GM21360 (cell line): ENCODE data around the gene NTF4.
"Not testable (repeated sequence)": the region's sequence is repeated elsewhere in the genome, so short reads cannot be mapped to it uniquely, and the experiment has no call there.

ENCODE experiments used
- ATAC-seq: cut with Tn5 transposase; IDR thresholded peaks from one replicate; pipeline ENCODE4 v1.9.1; 2021; ENCODE audit warnings: mild to moderate bottlenecking, moderate library complexity; ENCODE audit not compliant: unreplicated experiment

The NTF4 gene

GRCh38 chr19:49057636-49058234, 6.9 kb downstream of the NTF4 start, which contains the start of gene CGB7:
Gene CGB7, minus strand, starts transcription at chr19:49057749. Its CDS starts 2,374 bp downstream, at chr19:49055375.
- no peak for ATAC-seq

- not testable (repeated sequence) for ATAC-seq
These were observed 7.6 kb downstream of the NTF4 start for GRCh38 chr19:49056902-49057596.

GRCh38 chr19:49056101-49056901, 8.3 kb downstream of the NTF4 start:
- no peak for ATAC-seq

DNA sequence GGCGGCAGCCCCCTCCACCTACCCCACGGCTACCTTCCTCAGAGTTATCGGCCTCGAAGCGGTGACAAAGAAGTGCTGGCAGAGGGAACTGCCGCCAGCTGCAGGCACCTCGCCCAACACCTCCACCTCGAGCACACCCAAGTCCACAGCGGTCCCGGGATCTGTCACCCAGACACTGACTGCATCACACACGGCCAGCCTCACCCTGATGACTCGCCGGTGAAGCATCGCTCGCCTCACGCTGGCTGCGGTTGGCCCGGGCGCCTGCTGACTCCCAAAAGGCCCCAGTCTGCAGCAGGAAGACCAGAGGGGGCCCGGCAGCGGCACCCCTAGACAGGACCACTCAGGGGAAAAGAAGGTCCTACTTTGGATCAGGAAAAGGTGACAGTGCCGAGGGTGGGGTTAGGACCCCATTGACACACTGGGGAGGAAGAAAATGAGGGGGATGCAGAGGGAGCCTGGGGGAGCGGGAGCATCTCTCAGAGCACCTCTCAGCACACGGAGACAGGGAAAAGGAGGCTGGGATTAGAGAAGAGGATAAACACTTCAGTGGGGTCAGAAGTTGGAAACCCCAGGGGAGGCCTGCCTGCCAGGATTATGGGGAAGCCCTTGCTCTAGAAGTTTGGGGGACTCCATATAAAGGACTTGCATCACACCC, 14.1 kb downstream of the NTF4 start:
- ATAC-seq: not testable (repeated sequence)

DNA sequence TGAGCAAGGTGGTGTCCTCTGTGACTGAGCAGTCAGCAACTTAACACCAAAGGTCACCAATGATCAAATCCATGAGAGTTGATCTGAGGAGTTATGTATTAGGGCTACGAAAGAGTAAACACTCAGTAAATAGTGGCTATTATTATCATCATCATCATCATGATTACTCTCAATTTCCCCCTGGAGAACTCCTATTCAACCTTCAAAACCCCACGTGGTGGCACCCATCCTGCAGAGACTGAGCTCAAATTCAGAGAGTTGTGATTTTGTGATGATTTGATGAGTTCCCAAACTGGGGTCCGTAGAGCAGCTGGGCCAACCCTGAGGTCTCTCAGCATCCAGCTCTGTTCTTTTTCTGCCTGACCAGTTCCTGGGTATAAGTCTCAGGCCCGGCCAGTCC, 14.8 kb downstream of the NTF4 start:
- not testable (repeated sequence) for ATAC-seq

GRCh38 chr19:49049011-49049410, 15.6 kb downstream of the NTF4 start, which contains the start of gene CGB8:
Gene CGB8, minus strand, starts transcription at chr19:49049111. Its CDS starts 372 bp downstream, at chr19:49048739.
- not testable (repeated sequence) for ATAC-seq

GRCh38 chr19:49043548-49043947, 21.1 kb downstream of the NTF4 start, which contains the start of gene CGB5:
Gene CGB5, plus strand, starts transcription at chr19:49043848. Its CDS starts 362 bp downstream, at chr19:49044210.
- ATAC-seq: not testable (repeated sequence)

GRCh38 chr19:49042666-49043065, 22.0 kb downstream of the NTF4 start:
- ATAC-seq: not testable (repeated sequence)

DNA sequence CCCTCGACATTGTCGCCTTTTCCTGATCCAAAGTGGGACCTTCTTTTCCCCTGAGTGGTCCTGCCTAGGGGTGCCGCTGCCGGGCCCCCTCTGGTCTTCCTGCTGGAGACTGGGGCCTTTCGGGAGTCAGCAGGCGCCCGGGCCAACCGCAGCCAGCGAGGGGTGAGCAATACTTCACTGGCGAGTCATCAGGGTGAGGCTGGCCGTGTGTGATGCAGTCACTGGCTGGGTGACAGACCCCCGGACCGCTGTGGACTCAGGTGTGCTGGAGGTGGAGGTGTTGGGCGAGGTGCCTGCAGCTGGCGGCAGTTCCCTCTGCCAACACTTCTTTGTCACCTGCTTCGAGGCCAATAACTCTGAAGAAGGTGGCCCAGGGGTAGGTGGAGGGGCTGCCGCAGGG, 22.4 kb downstream of the NTF4 start:
- ATAC-seq: no peak

- ATAC-seq: not testable (repeated sequence)
These were observed 24.9 kb downstream of the NTF4 start for GRCh38 chr19:49039736-49040135.

DNA sequence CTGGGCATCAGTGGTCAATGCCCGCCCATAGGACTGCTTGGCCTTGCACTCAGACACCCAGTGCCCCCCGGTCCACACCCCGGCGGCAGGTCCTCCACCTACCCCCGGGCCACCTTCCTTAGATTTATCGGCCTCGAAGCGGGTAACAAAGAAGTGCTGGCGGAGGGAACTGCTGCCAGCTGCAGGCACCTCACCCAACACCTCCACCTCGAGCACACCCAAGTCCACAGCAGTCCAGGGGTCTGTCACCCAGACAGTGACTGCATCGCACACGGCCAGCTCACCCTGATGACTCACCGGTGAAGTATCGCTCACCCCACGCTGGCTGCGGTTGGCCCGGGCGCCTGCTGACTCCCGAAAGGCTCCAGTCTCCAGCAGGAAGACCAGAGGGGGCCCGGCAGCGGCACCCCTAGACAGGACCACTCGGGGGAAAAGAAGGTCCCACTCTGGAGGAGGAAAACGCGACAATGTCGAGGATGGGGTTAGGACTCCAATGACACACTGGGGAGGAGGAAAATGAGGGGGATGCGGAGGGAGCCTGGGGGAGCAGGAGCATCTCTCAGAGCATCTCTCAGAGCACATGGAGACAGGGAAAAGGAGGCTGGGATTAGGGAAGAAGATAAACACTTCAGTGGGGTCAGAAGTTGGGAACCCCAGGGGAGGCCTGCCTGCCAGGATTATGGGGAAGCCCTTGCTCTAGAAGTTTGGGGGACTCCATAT, 25.9 kb downstream of the NTF4 start:
- ATAC-seq: not testable (repeated sequence)

DNA sequence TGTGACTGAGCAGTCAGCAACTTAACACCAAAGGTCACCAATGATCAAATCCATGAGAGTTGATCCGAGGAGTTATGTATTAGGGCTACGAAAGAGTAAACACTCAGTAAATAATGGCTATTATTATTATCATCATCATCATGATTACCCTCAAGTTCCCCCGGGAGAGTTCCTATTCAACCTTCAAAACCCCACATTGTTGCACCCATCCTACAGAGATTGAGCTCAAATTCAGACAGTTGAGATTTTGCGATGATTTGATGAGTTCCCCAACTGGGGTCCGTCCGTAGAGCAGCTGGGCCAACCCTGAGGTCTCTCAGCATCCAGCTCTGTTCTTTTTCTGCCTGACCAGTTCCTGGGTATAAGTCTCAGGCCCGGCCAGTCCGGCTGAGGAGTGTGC, 26.5 kb downstream of the NTF4 start:
- not testable (repeated sequence) for ATAC-seq

- ATAC-seq: not testable (repeated sequence)
These were observed 27.8 kb downstream of the NTF4 start, which contains the start of gene CGB1 for GRCh38 chr19:49036815-49037214. Gene CGB1, minus strand, starts transcription at chr19:49036895. Its CDS starts 184 bp downstream, at chr19:49036711.

DNA sequence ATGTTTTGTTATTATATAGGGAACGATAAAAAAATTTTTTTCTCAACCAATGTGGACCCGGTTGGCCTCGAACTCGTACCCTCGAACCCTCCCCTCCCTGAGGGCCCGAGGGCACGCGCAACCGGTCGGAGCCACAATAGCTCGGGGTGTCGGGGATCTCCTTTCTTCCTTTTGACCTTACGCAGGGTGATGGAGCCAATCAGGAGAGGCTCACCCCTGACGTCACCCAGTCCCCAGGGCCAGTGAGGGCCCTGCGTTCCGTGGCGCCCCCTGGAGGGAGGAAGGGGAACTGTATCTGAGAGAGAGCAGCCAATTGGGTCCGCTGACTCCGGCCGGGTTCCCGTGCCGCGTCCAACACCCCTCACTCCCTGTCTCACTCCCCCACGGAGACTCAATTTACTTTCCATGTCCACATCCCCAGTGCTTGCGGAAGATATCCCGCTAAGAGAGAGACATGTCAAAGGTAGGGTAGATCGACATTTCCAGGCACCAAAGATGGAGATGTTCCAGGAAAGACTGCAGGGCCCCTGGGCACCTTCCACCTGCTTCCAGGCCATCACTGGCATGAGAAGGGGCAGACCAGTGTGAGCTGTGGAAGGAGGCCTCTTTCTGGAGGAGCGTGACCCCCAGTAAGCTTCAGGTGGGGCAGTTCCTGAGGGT, 32.8 kb downstream of the NTF4 start, which contains the start of gene CGB2:
CGB2 (plus strand) TSS at position 249 of the 660 bp plus-strand sequence; CDS start at position 455, 206 bp downstream.
- not testable (repeated sequence) for ATAC-seq

- not testable (repeated sequence) for ATAC-seq
These were observed 34.3 kb downstream of the NTF4 start for GRCh38 chr19:49030323-49030722.

DNA sequence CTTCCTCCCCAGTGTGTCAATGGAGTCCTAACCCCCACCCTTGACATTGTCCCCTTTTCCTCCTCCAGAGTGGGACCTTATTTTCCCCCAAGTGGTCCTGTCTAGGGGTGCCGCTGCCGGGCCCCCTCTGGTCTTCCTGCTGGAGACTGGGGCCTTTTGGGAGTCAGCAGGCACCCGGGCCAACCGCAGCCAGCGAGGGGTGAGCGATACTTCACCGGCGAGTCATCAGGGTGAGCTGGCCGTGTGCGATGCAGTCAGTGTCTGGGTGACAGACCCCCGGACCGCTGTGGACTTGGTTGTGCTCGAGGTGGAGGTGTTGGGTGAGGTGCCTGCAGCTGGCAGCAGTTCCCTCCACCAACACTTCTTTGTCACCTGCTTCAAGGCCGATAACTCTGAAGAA, 34.9 kb downstream of the NTF4 start:
- not testable (repeated sequence) for ATAC-seq

- ATAC-seq: not testable (repeated sequence)
These were observed 35.9 kb downstream of the NTF4 start for GRCh38 chr19:49028686-49029085.

DNA sequence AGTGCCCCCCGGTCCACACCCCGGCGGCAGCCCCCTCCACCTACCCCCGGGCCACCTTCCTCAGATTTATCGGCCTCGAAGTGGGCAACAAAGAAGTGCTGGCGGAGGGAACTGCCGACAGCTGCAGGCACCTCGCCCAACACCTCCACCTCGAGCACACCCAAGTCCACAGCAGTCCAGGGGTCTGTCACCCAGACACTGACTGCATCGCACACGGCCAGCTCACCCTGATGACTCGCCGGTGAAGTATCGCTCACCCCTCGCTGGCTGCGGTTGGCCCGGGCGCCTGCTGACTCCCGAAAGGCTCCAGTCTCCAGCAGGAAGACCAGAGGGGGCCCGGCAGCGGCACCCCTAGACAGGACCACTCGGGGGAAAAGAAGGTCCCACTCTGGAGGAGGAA, 39.0 kb downstream of the NTF4 start:
- ATAC-seq: not testable (repeated sequence)

DNA sequence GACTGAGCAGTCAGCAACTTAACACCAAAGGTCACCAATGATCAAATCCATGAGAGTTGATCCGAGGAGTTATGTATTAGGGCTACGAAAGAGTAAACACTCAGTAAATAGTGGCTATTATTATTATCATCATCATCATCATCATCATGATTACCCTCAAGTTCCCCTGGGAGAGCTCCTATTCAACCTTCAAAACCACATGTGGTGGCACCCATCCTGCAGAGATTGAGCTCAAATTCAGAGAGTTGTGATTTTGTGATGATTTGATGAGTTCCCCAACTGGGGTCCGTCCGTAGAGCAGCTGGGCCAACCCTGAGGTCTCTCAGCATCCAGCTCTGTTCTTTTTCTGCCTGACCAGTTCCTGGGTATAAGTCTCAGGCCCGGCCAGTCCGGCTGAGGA, 39.5 kb downstream of the NTF4 start:
- ATAC-seq: not testable (repeated sequence)
